GM21515 (cell line): Measurements from ENCODE around the gene AVP.

ENCODE experiments used
- ATAC-seq: cut with Tn5 transposase; IDR thresholded peaks from one replicate; pipeline ENCODE4 v1.9.1; 2021; ENCODE audit not compliant: unreplicated experiment

AVP gene

DNA sequence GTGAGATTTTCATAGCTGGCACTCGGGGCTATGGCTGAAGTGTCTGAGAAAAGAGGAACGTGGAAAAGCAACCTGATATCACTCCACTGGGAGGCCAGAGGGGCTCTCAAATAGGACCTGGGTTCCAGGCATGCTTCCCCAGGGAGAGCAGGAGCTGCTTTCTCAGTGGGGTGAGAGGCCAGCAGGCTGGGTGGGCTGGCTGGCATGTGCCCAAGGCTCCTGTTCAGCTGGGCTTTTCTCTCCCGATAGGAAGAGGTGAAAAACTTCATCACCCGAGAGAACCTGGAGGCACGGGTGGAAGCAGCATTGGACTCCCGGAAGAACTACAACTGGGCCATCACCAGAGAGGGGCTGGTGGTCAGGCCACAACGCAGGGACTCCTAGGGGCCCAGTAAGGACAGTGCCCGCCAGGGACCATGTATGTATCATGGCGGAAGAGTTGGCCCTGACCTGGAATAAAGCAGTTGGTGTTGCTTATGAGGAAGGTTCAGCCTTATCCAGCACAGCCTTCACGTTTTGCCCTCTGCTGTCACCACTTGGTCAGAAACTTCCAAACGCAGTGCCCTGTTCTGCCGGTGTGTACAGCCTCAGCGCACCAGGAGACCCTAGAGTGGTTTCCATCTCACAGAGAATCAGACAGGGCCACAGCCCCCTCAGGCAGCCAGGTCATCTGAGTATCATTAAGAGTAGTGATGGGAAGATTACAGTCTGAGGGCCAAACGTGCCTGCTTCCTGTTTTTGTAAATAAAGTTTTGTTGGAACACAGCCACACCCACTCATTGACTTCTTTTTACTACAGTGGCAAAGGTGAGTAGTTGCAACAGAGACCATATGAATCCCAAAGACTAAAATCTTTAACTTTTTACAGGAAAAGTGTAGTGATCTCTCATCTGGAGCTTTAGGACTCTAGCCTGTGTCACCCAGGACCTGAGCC is 36.8 kb downstream of the AVP start:
- no peak for ATAC-seq

DNA sequence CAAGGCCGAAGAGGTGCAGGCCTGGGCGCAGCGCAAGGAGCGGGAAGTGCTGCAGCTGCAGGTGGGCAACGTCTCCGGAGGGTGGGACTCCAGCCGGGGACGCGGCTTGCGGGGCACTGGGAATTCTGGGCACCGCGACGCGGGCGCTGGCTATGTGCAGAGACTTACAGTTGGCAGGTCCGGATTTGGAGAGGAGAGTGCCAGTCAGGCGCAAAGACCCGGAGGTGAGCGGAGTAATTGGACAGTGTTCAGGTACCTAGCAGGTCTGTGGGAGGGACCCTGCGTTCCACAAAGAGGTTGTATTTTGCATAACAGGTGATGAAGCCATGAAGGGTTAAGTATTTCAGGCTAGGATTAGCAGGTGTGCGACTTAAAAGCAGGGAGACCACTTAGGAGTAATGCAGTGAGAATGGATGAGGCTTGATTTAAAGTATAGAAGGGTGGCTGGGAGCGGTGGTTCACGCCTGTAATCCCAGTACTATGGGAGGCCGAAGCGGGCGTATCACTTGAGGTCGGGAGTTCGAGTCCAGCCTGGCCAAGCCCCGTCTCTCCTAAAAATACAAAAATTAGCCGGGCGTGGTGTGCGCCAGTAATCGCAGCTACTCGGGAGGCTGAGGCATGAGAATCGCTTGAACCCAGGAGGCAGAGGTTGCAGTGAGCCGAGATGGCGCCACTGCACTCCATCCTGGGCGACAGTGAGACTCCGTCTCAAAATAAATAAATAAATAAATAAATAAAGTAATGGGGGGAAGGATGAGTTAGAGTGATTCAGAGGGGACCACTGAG is 37.7 kb downstream of the AVP start:
- peak; percentile 1 for ATAC-seq

DNA sequence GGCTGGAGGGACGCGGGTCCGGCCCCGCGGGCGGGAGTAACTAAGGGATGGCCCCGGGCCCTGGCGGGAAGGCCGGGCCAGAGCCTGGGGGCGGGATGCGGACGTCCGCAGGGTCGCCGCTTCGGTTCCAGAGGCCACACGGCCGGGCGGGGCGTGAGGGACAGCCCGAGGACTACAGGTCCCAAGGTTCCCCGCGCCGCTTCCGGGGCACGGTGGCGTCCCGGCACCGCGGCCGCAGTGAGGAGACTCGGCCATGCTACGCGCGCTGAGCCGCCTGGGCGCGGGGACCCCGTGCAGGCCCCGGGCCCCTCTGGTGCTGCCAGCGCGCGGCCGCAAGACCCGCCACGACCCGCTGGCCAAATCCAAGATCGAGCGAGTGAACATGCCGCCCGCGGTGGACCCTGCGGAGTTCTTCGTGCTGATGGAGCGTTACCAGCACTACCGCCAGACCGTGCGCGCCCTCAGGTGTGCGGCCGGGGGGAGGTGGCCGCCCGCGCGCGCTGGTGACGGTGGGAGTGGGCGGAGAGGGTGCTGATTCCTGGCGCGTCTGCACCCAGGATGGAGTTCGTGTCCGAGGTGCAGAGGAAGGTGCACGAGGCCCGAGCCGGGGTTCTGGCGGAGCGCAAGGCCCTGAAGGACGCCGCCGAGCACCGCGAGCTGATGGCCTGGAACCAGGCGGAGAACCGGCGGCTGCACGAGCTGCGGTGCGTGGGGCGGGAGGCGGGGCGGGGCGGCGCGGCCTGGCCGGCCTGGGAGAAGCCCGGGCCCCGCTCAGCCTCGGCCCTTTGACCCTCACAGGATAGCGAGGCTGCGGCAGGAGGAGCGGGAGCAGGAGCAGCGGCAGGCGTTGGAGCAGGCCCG is 38.5 kb downstream of the AVP start, which contains the start of gene MRPS26:
MRPS26 (plus strand) TSS at position 237 of the 861 bp plus-strand sequence; CDS start at position 254, 17 bp downstream.
- ATAC-seq, result peak; percentile 86

DNA sequence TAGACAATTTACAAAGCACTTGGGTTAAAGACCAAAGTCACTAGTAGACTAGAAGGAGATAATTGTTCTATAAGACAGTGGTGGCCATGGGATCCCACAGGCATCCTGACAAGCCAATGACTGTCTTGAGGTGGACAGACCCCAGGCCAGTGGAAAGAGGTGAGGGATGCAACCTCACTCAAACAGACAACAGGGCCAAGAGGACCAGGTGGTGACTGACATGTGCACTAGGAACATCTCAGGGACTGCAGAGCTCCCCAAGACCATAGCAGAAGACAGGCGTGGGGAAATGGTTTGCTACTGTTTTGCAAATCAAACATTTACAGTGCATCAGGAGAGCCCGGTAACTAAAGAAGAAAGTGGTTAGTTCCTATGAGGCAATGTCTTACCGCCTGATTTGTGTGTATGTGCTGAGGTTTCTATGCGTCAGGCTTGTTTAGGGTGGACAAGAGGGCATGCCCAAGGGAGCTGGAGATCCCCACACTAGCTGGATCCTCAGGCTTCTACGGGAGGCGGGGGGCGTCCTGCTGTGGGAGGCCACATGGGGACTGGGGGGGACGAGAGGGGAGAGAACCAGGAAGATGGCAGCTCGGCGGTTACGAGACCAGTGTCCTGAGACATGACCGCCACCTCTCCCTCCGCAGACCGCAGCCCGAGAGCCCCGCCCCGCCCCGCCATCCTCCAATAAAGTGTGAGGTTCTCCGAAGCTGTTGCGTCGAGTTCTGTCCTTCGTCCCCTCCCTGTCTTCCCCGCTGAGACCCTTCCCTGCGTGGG is 39.3 kb downstream of the AVP start:
- peak; percentile 44 for ATAC-seq

DNA sequence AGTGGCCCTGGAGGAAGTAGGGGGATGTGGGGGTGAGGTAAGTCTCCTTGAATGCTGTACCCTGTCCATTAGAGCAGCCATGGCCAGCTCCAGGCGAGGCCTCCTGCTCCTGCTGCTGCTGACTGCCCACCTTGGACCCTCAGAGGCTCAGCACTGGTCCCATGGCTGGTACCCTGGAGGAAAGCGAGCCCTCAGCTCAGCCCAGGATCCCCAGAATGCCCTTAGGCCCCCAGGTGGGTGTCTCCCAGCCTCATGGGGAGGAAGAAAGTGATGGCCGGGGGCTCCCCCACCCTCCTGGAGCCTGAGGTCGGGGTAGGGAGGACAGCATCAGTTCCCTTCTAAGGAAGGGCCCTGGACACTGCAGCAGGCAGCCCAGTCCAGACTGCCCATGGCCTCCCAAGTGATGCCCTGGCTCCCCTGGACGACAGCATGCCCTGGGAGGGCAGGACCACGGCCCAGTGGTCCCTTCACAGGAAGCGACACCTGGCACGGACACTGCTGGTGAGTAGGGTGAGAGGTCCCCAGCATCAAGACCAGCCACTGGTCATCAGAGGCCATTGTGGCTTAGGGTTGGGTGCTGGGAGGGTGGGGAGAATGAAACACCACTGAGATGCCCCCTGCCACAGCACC is 40.1 kb downstream of the AVP start:
- no peak for ATAC-seq

DNA sequence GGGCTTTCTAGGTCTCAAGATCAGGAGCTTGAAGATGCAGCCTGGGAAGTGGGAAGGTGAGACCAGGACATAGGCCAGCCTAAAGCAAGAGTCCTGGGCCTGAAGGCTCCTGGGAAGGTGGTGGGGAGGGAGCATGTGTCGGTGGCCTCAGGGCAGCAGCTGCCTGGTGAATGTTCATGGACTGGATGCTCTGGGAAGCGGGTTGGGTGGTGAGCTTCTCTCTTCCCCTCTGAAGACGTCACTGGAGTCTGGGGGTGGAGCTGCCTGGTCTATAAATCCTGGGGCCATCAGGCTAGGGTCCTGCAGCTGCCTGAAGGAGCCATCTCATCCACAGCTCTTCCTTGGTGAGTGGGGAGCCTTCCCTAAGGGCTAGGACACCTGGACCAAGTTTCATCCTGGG is 41.2 kb downstream of the AVP start, which contains the start of gene GNRH2:
GNRH2 (plus strand) TSS at position 301 of the 400 bp plus-strand sequence. CDS start 793 bp downstream, outside the sequence.
- ATAC-seq, result no peak

DNA sequence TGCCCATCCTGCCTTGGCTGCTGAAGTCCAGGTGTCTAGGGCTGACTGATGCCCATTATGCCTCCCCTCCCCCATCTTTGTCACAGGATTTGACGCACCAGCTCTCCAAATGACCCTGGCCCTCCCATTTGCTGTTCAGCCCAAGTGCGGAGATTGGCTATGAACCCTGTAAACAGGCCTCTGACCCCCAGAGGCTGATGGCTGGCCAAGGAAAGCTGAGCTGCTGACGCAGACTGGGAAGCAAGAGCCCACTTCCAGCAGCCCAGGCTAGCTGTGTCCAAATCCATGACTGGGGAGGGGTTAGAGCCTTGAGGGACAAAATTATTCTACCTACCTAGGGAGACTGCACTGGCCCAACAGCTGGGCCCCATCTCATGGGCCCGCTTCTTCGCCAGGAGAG is 41.9 kb downstream of the AVP start:
- ATAC-seq, result no peak

DNA sequence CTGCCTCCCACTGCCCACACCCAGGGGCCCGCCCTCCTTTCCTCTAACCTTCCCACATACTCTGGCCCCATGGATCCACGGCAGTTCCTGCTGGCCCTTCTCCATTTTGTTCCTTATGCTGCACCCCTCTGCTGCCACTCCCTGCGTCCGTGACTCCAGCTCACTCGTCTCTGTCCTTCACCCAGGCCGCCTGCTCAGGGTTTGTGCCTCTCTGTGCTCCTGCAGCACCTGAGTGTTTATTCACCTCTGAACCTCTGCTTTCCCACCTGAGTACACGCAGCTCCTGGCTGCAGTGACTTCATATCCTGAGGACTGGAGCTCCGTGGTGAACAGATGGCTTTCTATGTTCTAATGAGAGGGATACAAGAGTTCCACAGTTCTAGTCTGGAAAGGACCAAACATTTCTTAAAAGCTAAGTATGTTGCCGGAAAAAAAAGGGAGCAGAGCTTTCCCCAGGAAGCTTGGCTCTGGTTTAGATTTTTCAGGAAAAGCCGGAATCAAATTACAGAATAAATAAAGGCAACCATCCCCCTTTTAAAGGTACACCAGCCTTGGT is 42.6 kb downstream of the AVP start:
- no peak for ATAC-seq

DNA sequence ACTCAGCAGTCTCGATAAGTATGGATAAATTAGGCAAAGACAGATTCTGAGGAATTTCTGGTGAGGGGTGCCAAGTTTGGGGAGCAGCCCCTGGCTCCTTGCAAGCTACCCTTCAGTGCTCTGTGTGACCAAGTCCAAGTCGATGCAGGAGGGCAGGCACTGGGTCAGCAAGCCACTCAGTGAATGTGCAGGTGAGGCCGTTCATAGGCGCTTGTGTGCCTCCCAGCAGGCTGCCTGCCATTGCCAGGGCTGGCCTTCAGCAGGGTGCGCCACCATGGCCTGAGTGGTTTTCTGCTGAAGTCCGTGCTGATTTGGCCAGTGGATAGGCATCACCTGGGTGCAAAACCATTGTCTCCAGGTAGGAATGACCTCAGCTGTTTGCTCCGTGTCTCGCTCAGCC is 44.4 kb downstream of the AVP start:
- ATAC-seq, result no peak

DNA sequence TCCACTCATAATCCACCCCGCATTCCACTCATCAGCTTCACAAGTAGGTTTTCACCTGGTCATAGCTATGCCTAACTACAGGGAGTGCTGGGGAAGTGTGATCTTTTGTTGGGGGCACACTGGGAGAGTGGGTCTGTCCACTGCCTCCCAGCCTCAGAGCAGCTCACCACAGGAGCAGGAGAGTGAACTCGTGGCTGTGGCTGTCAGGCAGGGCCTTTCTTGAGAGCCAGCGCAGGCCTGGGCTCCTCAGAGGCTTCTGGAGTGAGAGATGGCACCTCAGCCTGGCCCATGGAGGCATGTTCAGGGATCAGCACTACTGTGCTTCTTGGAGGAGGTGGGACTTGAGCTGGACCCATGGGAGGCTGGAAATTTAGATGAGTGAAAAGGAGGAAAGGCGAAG is 45.1 kb downstream of the AVP start:
- ATAC-seq, result no peak

DNA sequence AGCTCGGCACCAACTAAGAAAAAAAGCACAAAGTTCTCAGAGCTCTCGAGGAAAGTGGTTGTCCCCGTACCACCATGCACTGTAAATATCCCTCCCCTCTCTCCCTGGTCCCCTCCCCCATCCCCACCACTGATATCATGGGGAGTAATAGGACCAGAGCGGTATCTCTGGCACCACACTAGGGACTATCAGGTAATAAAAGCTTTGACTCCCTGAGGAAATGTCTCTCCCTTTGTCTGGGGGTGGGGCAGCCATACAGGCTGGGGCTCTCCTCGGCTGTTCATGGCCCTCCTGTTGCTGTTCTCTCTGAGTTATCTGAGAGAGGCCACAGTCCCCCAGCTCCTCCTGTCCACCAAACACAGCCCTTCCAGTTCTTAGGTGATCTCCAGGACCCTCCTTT is 46.1 kb downstream of the AVP start:
- ATAC-seq, result no peak

DNA sequence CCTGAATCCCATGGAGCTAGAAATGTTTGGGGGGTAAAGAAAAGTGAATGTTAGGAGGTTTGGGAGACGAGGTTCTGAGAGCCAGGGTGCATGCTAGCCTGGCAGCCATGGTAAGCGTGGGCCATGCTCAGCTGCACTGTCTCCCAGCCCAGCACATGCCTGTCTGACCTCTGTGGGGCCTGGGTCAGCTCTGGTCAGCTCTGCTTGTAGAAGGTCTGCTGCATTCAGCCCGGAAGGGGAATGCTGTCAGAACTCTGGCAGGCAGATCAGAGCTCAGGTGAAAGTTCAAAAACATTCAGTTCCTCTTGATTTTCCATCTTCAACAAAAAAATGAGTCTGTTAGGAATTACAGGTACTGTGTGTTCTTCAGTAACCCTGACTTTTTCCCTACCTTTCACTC is 46.9 kb downstream of the AVP start:
- ATAC-seq, result no peak

DNA sequence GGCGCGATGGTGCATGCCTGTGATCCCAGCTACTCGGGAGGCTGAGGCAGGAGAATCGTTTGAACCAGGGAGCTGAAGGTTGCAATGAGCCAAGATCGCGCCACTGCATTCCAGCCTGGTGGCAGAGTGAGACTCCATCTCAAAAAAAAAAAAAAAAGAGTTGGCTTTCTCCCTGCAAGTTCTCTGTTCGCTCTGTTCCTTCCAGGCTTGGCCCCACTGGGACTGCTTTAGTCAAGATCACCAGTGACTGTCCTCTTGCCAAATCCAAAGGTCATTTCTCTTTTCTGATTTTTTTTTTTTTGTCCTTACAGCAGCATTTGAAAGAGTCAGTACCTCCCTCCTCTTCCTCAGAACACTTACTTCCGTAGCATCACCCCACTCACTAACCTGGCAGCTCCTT is 51.9 kb downstream of the AVP start:
- no peak for ATAC-seq
